Measurements from ENCODE around the gene MACO1.

The MACO1 gene

DNA sequence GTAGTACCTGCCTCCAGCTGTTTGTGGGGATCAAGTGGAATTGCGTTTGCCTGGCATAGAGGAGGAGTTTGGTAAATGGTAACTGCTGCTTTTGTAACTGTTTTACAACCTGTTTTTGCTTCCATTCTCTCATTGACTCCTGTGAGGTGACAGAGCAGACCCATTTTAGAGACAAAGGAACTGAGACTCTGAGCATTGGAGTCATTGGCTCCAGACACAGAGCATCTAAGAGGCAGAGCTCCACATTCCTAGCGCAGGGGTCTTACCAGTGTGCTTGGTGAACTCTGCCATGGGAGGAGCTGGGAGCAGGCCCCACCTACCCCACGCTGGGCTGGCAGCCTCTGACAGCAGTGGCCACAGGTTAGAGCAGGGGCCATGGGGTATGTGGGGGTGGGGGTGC lies 115.1 kb downstream of the MACO1 start:
- DNase-seq: no peak

DNA sequence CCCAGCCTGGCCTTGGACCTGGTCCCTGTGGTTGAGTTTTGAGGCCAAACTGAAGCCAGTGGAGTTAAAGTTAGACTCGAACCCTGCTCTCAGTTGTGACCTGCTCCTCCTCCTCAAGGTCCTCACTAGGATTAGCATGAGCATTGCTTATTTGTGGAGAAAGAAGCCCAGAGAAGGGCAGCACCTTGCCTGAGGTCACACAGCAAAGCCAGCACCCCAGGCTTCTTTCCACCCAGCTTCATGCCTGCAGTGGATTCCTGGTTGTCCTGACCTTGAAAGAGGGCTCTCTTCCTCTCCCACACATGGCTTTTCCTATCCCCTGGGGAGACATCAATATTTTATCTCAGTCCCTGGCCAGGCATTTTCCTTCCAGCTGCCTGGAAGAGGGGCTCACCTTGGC lies 115.5 kb downstream of the MACO1 start:
- no peak for DNase-seq

DNA sequence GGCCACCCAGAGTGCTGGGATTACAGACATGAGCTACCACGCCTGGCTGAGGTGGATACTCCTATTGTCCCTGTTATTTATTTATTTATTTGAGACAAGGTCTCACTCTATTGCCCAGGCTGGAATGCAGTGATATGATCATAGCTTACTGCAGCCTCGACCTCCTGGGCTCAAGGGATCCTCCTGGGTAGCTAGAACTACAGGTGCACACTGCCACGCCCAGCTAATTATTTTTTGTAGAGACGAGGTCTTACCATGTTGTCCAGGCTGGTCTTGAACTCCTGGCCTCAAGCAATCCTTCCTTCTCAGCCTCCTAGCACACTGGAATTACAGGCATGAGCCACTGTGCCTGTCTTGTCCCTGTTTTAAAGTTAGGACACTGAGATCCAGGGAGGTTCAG lies 117.9 kb downstream of the MACO1 start:
- no peak for DNase-seq

DNA sequence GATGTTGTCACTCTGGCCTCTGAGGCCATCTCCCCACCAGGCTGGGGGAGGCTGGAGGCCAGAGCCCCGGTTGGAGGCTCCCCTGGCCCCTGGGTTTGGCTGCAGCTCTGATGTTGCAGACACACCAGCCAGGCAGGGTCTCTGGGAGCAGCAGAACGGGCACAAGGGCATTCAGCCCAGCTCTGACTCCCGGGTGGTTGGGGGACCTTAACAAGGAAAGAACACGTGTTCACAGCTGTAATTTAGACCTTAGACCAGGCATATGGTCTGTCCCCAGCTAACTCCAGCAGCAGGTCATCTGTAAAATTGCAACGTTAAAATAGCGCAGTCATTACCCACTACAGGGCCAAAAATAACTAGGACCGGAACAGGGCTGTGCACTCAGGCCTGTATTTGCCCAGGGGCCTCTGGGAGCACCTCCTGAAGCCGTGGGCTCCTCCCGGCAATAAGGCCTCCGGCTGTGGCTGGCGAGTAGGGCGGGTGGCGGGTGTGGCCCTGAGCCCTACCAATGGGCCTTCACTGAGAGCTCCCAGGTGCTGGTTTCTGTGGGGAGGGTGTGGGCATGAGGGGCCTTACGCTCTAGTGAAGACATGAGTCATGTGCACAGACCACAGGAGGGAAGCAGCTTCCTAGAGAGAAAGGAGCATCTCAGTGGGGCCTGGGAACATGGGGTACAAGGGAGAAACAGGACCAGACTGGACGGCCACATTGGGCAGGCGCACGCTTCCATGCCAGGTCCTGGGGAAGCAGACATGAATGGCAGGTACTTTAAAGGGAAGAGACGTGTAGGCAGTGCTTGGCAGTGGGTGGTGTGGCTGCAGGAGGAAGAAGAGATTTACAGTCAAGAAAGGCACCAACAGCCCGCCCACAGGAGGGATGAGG lies 118.8 kb downstream of the MACO1 start:
- DNase-seq: peak; percentile 79
